H1 (cell line): ENCODE results near the gene EMX1. TPM values are rescaled to one million over a fixed set of nuclear protein-coding genes. Genes with fewer than 3 reads are reported as not detected.

Experiments used
- CTCF ChIA-PET: fragments of 300-600 bp; sonication (Branson Sonifier 250); formaldehyde crosslinking; loops from one replicate; lab custom pipeline; 2021; ENCODE audit not compliant: partially characterized antibody; lab: Charles Lee
- POLR2A ChIA-PET: fragments of 300-600 bp; sonication (Branson Sonifier 250); formaldehyde crosslinking; loops from one replicate; lab custom pipeline; 2021; ENCODE audit warnings: inconsistent platforms; ENCODE audit not compliant: partially characterized antibody; lab: Charles Lee
- DNase-seq, 2 experiments: peaks; one replicate each; pipeline versions ENCODE4 v3.0.0 to v3.0.0-alpha.2; 2010 to 2022; ENCODE audit warnings: low spot score in 2 of 2, low read depth in 1 of 2, mixed read lengths in 1 of 2
- FAIRE-seq: peaks from 2 replicates; lab custom pipeline; 2011; peaks lifted over from hg19 to GRCh38; lab: Jason Lieb, UNC
- H2AFZ ChIP-seq: 2 replicates; pipeline ENCODE4 v1.8.1; 2012; ENCODE audit warnings: low read length, inconsistent platforms
- H2AK5ac ChIP-seq: 2 replicates; pipeline ENCODE4 v1.6.1; 2013; ENCODE audit warnings: low read depth, low read length
- H2BK120ac ChIP-seq: replicated peaks from 2 replicates; pipeline ENCODE3; 2013; ENCODE audit warnings: low read depth, low read length, inconsistent platforms
- H2BK12ac ChIP-seq: 2 replicates; pipeline ENCODE4 v1.6.1; 2013; ENCODE audit warnings: low read depth, low read length
- H2BK15ac ChIP-seq: 2 replicates; pipeline ENCODE4 v1.6.1; 2013; ENCODE audit warnings: low read length
- H2BK20ac ChIP-seq: 2 replicates; pipeline ENCODE4 v1.6.1; 2013; ENCODE audit warnings: low read length
- H2BK5ac ChIP-seq: 2 replicates; pipeline ENCODE4 v1.6.1; 2013; ENCODE audit warnings: low read depth, low read length
- H3K14ac ChIP-seq: 2 replicates; pipeline ENCODE4 v1.6.1; 2013; ENCODE audit warnings: inconsistent platforms; ENCODE audit not compliant: insufficient read length
- H3K18ac ChIP-seq: 2 replicates; pipeline ENCODE4 v1.6.1; 2013; ENCODE audit warnings: low read length; ENCODE audit errors: extremely low read depth
- H3K23ac ChIP-seq: 2 replicates; pipeline ENCODE4 v1.6.1; 2013; ENCODE audit warnings: inconsistent platforms; ENCODE audit not compliant: insufficient read length
- H3K23me2 ChIP-seq: 2 replicates; pipeline ENCODE4 v1.6.1; 2013; ENCODE audit warnings: low read depth, low read length
- H3K27ac ChIP-seq: 2 replicates; pipeline ENCODE4 v1.6.1; 2011; ENCODE audit warnings: low read depth, low read length, inconsistent platforms
- H3K27me3 ChIP-seq, 4 experiments: replicated peaks in 1 of 4; 1 replicate in 1 of 4; 2 replicates in 3 of 4; pipeline versions ENCODE4 v1.6.1 to v1.8.1; 2011 to 2013; ENCODE audit warnings: low read length in 3 of 4, mild to moderate bottlenecking in 3 of 4, inconsistent platforms in 2 of 4, mixed read lengths in 2 of 4, moderate library complexity in 1 of 4; ENCODE audit not compliant: control insufficient read depth in 3 of 4, insufficient read depth in 3 of 4; ENCODE audit errors: extremely low read depth in 1 of 4
- H3K36me3 ChIP-seq, 4 experiments: 2 replicates each; pipeline versions ENCODE4 v1.6.1 to v1.8.1; 2011 to 2013; ENCODE audit warnings: mild to moderate bottlenecking in 4 of 4, low read length in 3 of 4, moderate library complexity in 2 of 4, control low read depth in 1 of 4, inconsistent platforms in 1 of 4; ENCODE audit not compliant: insufficient read depth in 4 of 4, control insufficient read depth in 2 of 4
- H3K4ac ChIP-seq: replicated peaks from 2 replicates; pipeline ENCODE3; 2013; ENCODE audit warnings: low read length, low read depth, mixed read lengths, inconsistent platforms; ENCODE audit not compliant: insufficient read length
- H3K4me1 ChIP-seq, 4 experiments: replicated peaks in 1 of 4; 1 replicate in 1 of 4; 2 replicates in 3 of 4; pipeline versions ENCODE4 v1.6.1 to v1.8.1; 2011 to 2013; ENCODE audit warnings: low read length in 3 of 4, inconsistent platforms in 2 of 4, mixed read lengths in 1 of 4; ENCODE audit not compliant: insufficient read depth in 4 of 4, control insufficient read depth in 3 of 4
- H3K4me2 ChIP-seq, 2 experiments: 2 replicates each; pipeline versions ENCODE4 v1.6.1 to v1.8.1; 2011 to 2013; ENCODE audit warnings: low read depth in 2 of 2, low read length in 2 of 2, control low read depth in 1 of 2, inconsistent platforms in 1 of 2, mild to moderate bottlenecking in 1 of 2; ENCODE audit not compliant: insufficient read depth in 1 of 2
- H3K4me3 ChIP-seq, 4 experiments: fragments of 200-600, 300-600 bp in 1 of 4; sonication (generic), shearing (Covaris generic), sonication (Bioruptor Twin) in 1 of 4; 2 replicates each; pipeline versions ENCODE4 v1.5.1 to v1.8.1; 2011 to 2016; ENCODE audit warnings: low read length in 4 of 4, low read depth in 3 of 4, control low read depth in 2 of 4, inconsistent platforms in 2 of 4, mild to moderate bottlenecking in 2 of 4, mixed read lengths in 1 of 4, moderate library complexity in 1 of 4; ENCODE audit not compliant: insufficient read depth in 2 of 4; ENCODE audit errors: extremely low read depth in 1 of 4
- H3K56ac ChIP-seq: replicated peaks from 2 replicates; pipeline ENCODE3; 2013; ENCODE audit warnings: low read depth, mild to moderate bottlenecking, mixed read lengths, low read length, inconsistent platforms; ENCODE audit not compliant: insufficient read length
- H3K79me1 ChIP-seq: 2 replicates; pipeline ENCODE4 v1.6.1; 2013; ENCODE audit warnings: low read depth, low read length, control low read depth
- H3K79me2 ChIP-seq, 2 experiments: 2 replicates each; pipeline versions ENCODE4 v1.6.1 to v1.8.1; 2012 to 2013; ENCODE audit warnings: low read length in 2 of 2, mild to moderate bottlenecking in 2 of 2, inconsistent platforms in 1 of 2; ENCODE audit not compliant: insufficient read depth in 2 of 2, control insufficient read depth in 1 of 2
- H3K9ac ChIP-seq, 4 experiments: replicated peaks in 1 of 4; 1 replicate in 1 of 4; 2 replicates in 3 of 4; pipeline versions ENCODE4 v1.6.1 to v1.8.1; 2011 to 2013; ENCODE audit warnings: low read depth in 3 of 4, low read length in 3 of 4, control low read depth in 2 of 4, mild to moderate bottlenecking in 2 of 4, moderate library complexity in 2 of 4, inconsistent platforms in 1 of 4; ENCODE audit errors: extremely low read depth in 1 of 4
- H3K9me3 ChIP-seq, 2 experiments: 2 replicates each; pipeline versions ENCODE4 v1.6.1 to v1.8.1; 2012 to 2013; ENCODE audit warnings: mild to moderate bottlenecking in 2 of 2, moderate library complexity in 2 of 2, control low read depth in 1 of 2, inconsistent platforms in 1 of 2, low read depth in 1 of 2, low read length in 1 of 2, mixed read lengths in 1 of 2; ENCODE audit not compliant: insufficient read depth in 2 of 2
- H4K20me1 ChIP-seq, 2 experiments: replicated peaks in 1 of 2; 2 replicates each; pipeline versions ENCODE3 to v1.8.1; 2011 to 2013; ENCODE audit warnings: inconsistent platforms in 2 of 2, low read length in 2 of 2, mild to moderate bottlenecking in 1 of 2; ENCODE audit not compliant: insufficient read depth in 2 of 2, control insufficient read depth in 1 of 2
- H4K5ac ChIP-seq: 2 replicates; pipeline ENCODE4 v1.6.1; 2013; ENCODE audit warnings: low read length, low read depth, mixed read lengths, inconsistent platforms; ENCODE audit not compliant: insufficient read length
- H4K8ac ChIP-seq: 2 replicates; pipeline ENCODE4 v1.8.0; 2013; ENCODE audit warnings: mild to moderate bottlenecking, moderate library complexity, low read length, inconsistent platforms; ENCODE audit not compliant: insufficient read depth; ENCODE audit errors: extremely low read depth
- H4K91ac ChIP-seq: replicated peaks from 2 replicates; pipeline ENCODE3; 2013; ENCODE audit warnings: low read length, mixed read lengths, inconsistent platforms; ENCODE audit not compliant: insufficient read length
- BRCA1 ChIP-seq: IDR thresholded peaks from 2 replicates; pipeline ENCODE4 v1.6.1; 2012; ENCODE audit warnings: low read depth, low read length, improper control_type of control experiment
- CBX5 ChIP-seq: fragments of 300-800, 300-1000 bp; sonication (generic); IDR thresholded peaks from 2 replicates; pipeline ENCODE4 v1.7.1; 2016; ENCODE audit warnings: antibody characterized with exemption, low read length, low read depth
- CHD1 ChIP-seq: IDR thresholded peaks from 2 replicates; pipeline ENCODE4 v1.6.1; 2012; ENCODE audit warnings: low read depth, low read length, improper control_type of control experiment
- CHD2 ChIP-seq: IDR thresholded peaks from 2 replicates; pipeline ENCODE4 v1.6.1; 2012; ENCODE audit warnings: low read length, improper control_type of control experiment
- CREB1 ChIP-seq: IDR thresholded peaks from 2 replicates; pipeline ENCODE4 v1.6.1; 2012; ENCODE audit warnings: inconsistent platforms
- EP300 ChIP-seq, 2 experiments: IDR thresholded peaks; 1 replicate in 1 of 2; 2 replicates in 1 of 2; pipeline ENCODE4 v1.6.1; 2011 to 2012; ENCODE audit warnings: low read depth in 2 of 2, low read length in 2 of 2, mild to moderate bottlenecking in 2 of 2, borderline replicate concordance in 1 of 2, inconsistent platforms in 1 of 2, moderate library complexity in 1 of 2
- FOSL1 ChIP-seq: IDR thresholded peaks from 2 replicates; pipeline ENCODE4 v1.6.1; 2011; ENCODE audit warnings: mild to moderate bottlenecking, low read depth, low read length, moderate library complexity; ENCODE audit not compliant: insufficient read depth
- GABPA ChIP-seq: IDR thresholded peaks from 2 replicates; pipeline ENCODE4 v1.6.1; 2011; ENCODE audit warnings: mild to moderate bottlenecking, low read length, moderate library complexity, borderline replicate concordance; ENCODE audit not compliant: insufficient read depth
- PHF8 ChIP-seq: fragments of 200-600 bp; sonication (generic); conservative IDR thresholded peaks from 2 replicates; pipeline ENCODE4 v1.7.1; 2012; ENCODE audit warnings: low read depth, mild to moderate bottlenecking, inconsistent platforms, low read length, moderate library complexity
- RNF2 ChIP-seq: fragments of 200-900, 300-1000 bp; sonication (generic); IDR thresholded peaks from 2 replicates; pipeline ENCODE4 v1.7.1; 2016; ENCODE audit warnings: borderline replicate concordance, low read depth, mild to moderate bottlenecking, antibody characterized with exemption, low read length; ENCODE audit not compliant: poor library complexity, severe bottlenecking; ENCODE audit errors: missing control alignments
- TEAD4 ChIP-seq: IDR thresholded peaks from 2 replicates; pipeline ENCODE4 v1.6.1; 2012; ENCODE audit warnings: low read depth, low read length, inconsistent platforms, mixed read lengths
- WGBS, 2 experiments: shearing (Covaris generic) in 1 of 2; methylation state at CpG; one replicate each; pipeline versions ENCODE4 v1.1.6 to v1.1.7; 2013 to 2015; ENCODE audit warnings: low lambda C conversion rate in 2 of 2, mixed read lengths in 2 of 2, inconsistent platforms in 1 of 2, low coverage in 1 of 2, missing lambda C conversion rate in 1 of 2; ENCODE audit not compliant: insufficient replicate concordance in 2 of 2, insufficient coverage in 1 of 2, insufficient read length in 1 of 2; ENCODE audit errors: extremely low coverage in 1 of 2, missing lambda C conversion rate in 1 of 2; 5-methylcytosine and 5-hydroxymethylcytosine counted together
- polyA plus RNA-seq, 7 experiments: library from polyadenylated mRNA; depleted of rRNA in 3 of 7; stranded (reverse) in 5 of 7; unstranded in 2 of 7; fragments of >200 nt in 5 of 7; fragments of 200-250 nt in 2 of 7; gene quantifications; 1 replicate in 5 of 7; 2 replicates in 1 of 7; 4 replicates in 1 of 7; pipeline versions ENCODE4 v1.2.1 to v1.2.3, GENCODE V29; 2011 to 2013; ENCODE audit warnings: missing spikeins in 2 of 7, mixed read lengths in 2 of 7
- total RNA-seq: library from RNA; stranded (reverse); fragmentation: NEBNext Ultra II Directional; extraction: Animal tissue kit (Norgen Biotek cat#: 25700); gene quantifications from 2 replicates; pipeline ENCODE4 v1.2.1, GENCODE V29; 2021

Gene EMX1
- total and polyA plus RNA-seq, 2 of the 8 experiments (the other 6 are each of a cell fraction or from before 2014, with no cell fraction given), result 2.4 to 4.9 TPM

- no peak overlapping the region for H2BK120ac ChIP-seq
- no peak overlapping the region for H3K9ac ChIP-seq
- H3K4me3 ChIP-seq, result no peak overlapping the region
- H2AK5ac ChIP-seq, result no peak overlapping the region
- H3K27me3 ChIP-seq, result peaks cover 0 to 5% (median under 1%) of the 10 kb centered on the region in 4 experiments; a peak in 1 of 7 replicates
- no peak overlapping the region for H3K4me2 ChIP-seq
- no peak overlapping the region for H4K5ac ChIP-seq
- no peak overlapping the region for H3K27ac ChIP-seq
- no peak overlapping the region for H2BK20ac ChIP-seq
- H3K9me3 ChIP-seq, result no peaks in the 10 kb centered on the region
- no peak overlapping the region for H3K23ac ChIP-seq
- no peaks in the 10 kb centered on the region for H4K20me1 ChIP-seq
- no peak overlapping the region for H4K8ac ChIP-seq
- WGBS, 2 experiments, result 85% methylated on average over 7 of the region's 7 CpGs; no CpG with 5 or more reads in 1 of the 2 experiments
- H2AFZ ChIP-seq, result no peak overlapping the region
- H3K14ac ChIP-seq, result no peak overlapping the region
- H2BK5ac ChIP-seq, result 0 out of 2 replicates have a peak overlapping the region, but pooled peaks have one; percentile 13
- H3K36me3 ChIP-seq, result no peaks in the 10 kb centered on the region
- FAIRE-seq (no peak), DNase-seq (no peak)
- H2BK12ac ChIP-seq, result no peak overlapping the region
- ChIA-PET POLR2A (interaction anchor here (2.0 kb wide), 1 partner anchor 8 kb away, joined by 6 read pairs; no protein-coding TSS in a partner anchor), CTCF (interaction anchor here (0.5 to 25.6 kb wide), 8 partner anchors 8 to 86 kb away, joined by 3 to 490 read pairs (median 5); no protein-coding TSS in a partner anchor)
- no peaks in the 10 kb centered on the region for H3K79me2 ChIP-seq
- H3K79me1 ChIP-seq, result no peaks in the 10 kb centered on the region
- H2BK15ac ChIP-seq, result 0 out of 2 replicates have a peak overlapping the region, but pooled peaks have one; percentile 61
- no peaks in the 10 kb centered on the region for H3K23me2 ChIP-seq
- H4K91ac ChIP-seq, result no peak overlapping the region
- no peak overlapping the region for H3K4ac ChIP-seq
- no peak overlapping the region for H3K18ac ChIP-seq
- peaks cover 0 to 13% (median 2%) of the 10 kb centered on the region in 4 experiments; a peak in 2 of 7 replicates for H3K4me1 ChIP-seq
- H3K56ac ChIP-seq, result no peak overlapping the region
- TF ChIP-seq FOSL1, result no peak
- TF ChIP-seq TEAD4, result no peak
- no peak for TF ChIP-seq BRCA1
- no peak for TF ChIP-seq RNF2
- no peak for TF ChIP-seq PHF8
- no peak for TF ChIP-seq GABPA
- no peak for TF ChIP-seq CHD2
- no peak for TF ChIP-seq CREB1
- no peak for TF ChIP-seq CBX5
- TF ChIP-seq CHD1, result no peak
- no peak for TF ChIP-seq EP300 (IDR thresholded peaks at IDR 0.05; ENCODE audit: borderline replicate concordance in 1 of 2, low read depth in 2 of 2, low read length in 2 of 2)
These were observed 26.4 kb downstream of the EMX1 start for GRCh38 chr2:72943540-72944395.
